Ascending aorta (tissue), 2 donors: ENCODE results near the gene NATD1. TPM values are rescaled to one million over a fixed set of nuclear protein-coding genes. Genes with fewer than 3 reads are reported as not detected.

Experiments used
- DNase-seq, 2 donors: peaks; one replicate each; pipeline ENCODE4 v3.0.0-alpha.2; 2019; ENCODE audit warnings: low spot score in 2 of 2
- H3K27ac ChIP-seq, 2 donors: fragments of 200-600 bp; sonication (generic); one replicate each; pipeline ENCODE4 v1.5.1; 2016 to 2017; ENCODE audit warnings: mild to moderate bottlenecking in 1 of 2
- H3K27me3 ChIP-seq: fragments of 200-600 bp; sonication (generic); one replicate; pipeline ENCODE4 v1.5.1; 2017
- H3K36me3 ChIP-seq, 2 donors: fragments of 200-600 bp; sonication (generic); one replicate each; pipeline ENCODE4 v1.5.1; 2016
- H3K4me1 ChIP-seq, 2 donors: fragments of 200-600 bp; sonication (generic); one replicate each; pipeline ENCODE4 v1.5.1; 2016 to 2017; ENCODE audit warnings: mild to moderate bottlenecking in 1 of 2
- H3K4me3 ChIP-seq, 2 donors: fragments of 200-600 bp; sonication (generic); one replicate each; pipeline ENCODE4 v1.5.1; 2016 to 2017; ENCODE audit warnings: mild to moderate bottlenecking in 1 of 2
- H3K9me3 ChIP-seq, 2 donors: fragments of 200-600 bp; sonication (generic); one replicate each; pipeline ENCODE4 v1.5.1; 2016
- CTCF ChIP-seq, 3 experiments: fragments of 200-600 bp in 2 of 3; fragments of 450-650 bp in 1 of 3; sonication (generic) in 2 of 3; IDR thresholded peaks; one replicate each; pipeline ENCODE4 v1.5.1; 2016 to 2019; ENCODE audit warnings: antibody characterized with exemption in 3 of 3, mild to moderate bottlenecking in 1 of 3, moderate library complexity in 1 of 3
- intact Hi-C: fragments of 100-400 bp; cut with DNase I; formaldehyde crosslinking; loops from one replicate; pipeline ENCODE4 v1.15.1; 2023
- total RNA-seq: library from RNA; depleted of rRNA; stranded (reverse); fragments of >200 nt; gene quantifications from one replicate; pipeline ENCODE4 v1.1.0, GENCODE V29; 2016

NATD1 gene
- total RNA-seq, 1 donor from 2014 or later: 13.4 TPM

- H3K9me3 ChIP-seq: no peaks in the 10 kb centered on the region
- TF ChIP-seq CTCF (IDR thresholded peaks at IDR 0.05): no peak
- H3K27me3 ChIP-seq: no peaks in the 10 kb centered on the region
- H3K36me3 ChIP-seq: peaks cover 55 to 67% of the 10 kb centered on the region in 2 donors
- H3K4me3 ChIP-seq: no peak overlapping the region
- DNase-seq: no peak
- H3K4me1 ChIP-seq: peaks cover 0 to 9% of the 10 kb centered on the region in 2 donors
- H3K27ac ChIP-seq: no peak overlapping the region
- intact Hi-C loops: no loop called here
Observed at GRCh38 chr17:21298983-21299519, 45.8 kb upstream of the NATD1 start.

DNA sequence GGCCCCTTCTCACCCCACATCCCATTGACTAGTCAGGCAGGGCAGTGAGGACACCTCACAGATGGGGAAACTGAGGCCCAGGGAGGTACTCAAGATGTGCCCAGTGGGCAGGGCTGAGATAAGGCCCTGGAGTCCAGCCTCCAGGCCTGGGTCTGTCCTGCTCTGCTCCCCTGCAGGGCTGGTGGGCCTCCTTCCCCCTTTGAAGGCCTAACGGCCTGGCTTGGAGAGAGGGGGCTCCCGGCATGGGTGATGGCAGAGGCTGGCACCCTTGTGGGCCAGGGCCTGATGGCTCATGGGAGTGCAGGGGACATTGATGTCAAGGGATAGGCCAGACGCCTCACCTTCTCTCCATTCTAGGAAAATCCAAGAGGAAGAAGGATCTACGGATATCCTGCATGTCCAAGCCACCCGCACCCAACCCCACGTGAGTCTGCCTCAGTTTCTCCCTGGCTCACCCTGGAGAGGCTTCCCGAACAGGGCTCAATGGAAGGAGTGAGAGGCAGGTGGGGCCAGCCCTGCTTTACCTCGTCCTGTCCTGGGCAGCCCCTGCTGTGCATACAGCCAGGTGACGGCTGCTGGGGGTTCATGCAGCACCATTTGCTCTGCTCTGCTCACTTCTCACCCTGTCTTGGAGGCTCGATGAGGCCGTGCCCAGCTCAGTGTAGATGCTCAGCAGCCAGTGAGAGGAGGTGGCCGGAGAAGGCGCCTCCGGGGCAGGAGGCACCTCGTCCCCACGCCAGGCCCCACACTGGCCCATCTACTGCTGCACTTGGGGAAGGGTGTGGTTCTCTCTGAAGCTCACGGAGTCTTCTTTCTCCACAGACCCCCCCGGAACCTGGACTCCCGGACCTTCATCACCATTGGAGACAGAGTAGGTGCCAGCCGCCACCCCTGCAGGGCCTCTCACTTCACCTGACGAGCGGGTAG, 45.1 kb upstream of the NATD1 start:
- no peaks in the 10 kb centered on the region for H3K27me3 ChIP-seq
- H3K4me1 ChIP-seq: peaks cover 0 to 9% of the 10 kb centered on the region in 2 donors
- no peak for TF ChIP-seq CTCF (IDR thresholded peaks at IDR 0.05)
- intact Hi-C loops: no loop called here
- peaks cover 48 to 60% of the 10 kb centered on the region in 2 donors for H3K36me3 ChIP-seq
- H3K9me3 ChIP-seq: no peaks in the 10 kb centered on the region
- no peak overlapping the region for H3K27ac ChIP-seq
- no peak overlapping the region for H3K4me3 ChIP-seq
- DNase-seq: no peak

DNA sequence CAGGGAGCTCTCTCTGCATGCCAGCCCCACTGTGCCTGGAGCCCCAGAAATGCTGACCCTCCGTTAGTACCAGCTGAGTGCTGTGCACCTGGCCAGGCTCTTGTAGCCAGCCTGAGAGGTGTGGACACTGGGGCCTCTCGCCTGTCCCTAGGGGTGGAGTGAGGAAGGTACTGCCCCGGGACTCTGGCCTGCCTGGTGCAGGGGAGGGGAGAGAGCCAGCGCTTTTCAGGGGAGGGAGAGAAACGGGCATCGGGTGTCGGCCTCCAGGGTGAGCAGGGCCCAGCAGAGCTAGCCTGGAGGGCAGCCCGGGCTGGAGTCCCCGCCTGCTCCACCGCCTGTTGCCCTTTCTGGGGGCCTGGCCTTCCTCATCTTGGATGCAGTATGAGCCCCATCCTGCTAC, 44.4 kb upstream of the NATD1 start:
- intact Hi-C loops: no loop called here

DNA sequence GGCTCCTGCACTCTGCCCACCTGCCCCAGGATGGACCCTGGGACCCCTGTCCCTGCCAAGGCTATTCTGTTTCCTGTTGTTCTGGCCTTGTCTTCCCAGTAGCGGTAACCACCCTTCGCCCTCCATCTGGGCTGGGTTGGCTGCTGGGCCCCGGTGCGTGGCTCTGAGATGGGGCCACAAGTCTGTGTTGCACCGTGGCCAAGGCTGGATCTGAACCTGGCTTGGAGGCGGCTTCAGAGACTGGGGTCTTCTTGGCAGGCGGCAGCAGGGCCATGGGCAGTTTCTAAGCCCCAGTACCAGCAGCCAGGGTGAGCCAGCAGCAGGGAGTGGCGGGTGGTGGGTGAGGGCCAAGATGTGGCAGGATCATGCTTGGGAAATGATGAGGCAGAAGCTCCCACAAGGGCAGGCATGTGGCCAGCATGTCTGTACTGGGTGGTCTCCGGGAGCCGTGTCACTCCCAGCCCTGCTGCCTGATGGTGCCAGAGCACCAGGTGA, 43.9 kb upstream of the NATD1 start:
- peak overlapping the region in 1 of 2 donors; percentile 29 for H3K27ac ChIP-seq
- H3K9me3 ChIP-seq: no peaks in the 10 kb centered on the region
- no peak overlapping the region for H3K4me3 ChIP-seq
- no peak for TF ChIP-seq CTCF (IDR thresholded peaks at IDR 0.05)
- H3K4me1 ChIP-seq: peaks cover 0 to 9% of the 10 kb centered on the region in 2 donors
- H3K36me3 ChIP-seq: peaks cover 37 to 51% of the 10 kb centered on the region in 2 donors
- intact Hi-C loops: no loop called here
- no peaks in the 10 kb centered on the region for H3K27me3 ChIP-seq
- no peak for DNase-seq

More for the DNA sequence above, 44.4 kb upstream of the NATD1 start:
- Histone ChIP-seq H3K27ac (peak overlapping the region in 1 of 2 donors; percentile 2), H3K36me3 (peaks cover 42 to 53% of the 10 kb centered on the region in 2 donors), H3K27me3 (no peaks in the 10 kb centered on the region), H3K9me3 (no peaks in the 10 kb centered on the region), H3K4me1 (peaks cover 0 to 9% of the 10 kb centered on the region in 2 donors), H3K4me3 (no peak overlapping the region)
- TF ChIP-seq CTCF (IDR thresholded peaks at IDR 0.05): no peak
- DNase-seq: no peak

- Histone ChIP-seq H3K36me3 (peaks cover 30 to 49% of the 10 kb centered on the region in 2 donors), H3K4me1 (peaks cover 0 to 9% of the 10 kb centered on the region in 2 donors), H3K27me3 (no peaks in the 10 kb centered on the region), H3K27ac (peak overlapping the region in 1 of 2 donors; percentile 29), H3K9me3 (no peaks in the 10 kb centered on the region), H3K4me3 (no peak overlapping the region)
- no peak for DNase-seq
- no peak for TF ChIP-seq CTCF (IDR thresholded peaks at IDR 0.05)
- intact Hi-C loops: no loop called here
Observed at GRCh38 chr17:21296097-21297025, 43.2 kb upstream of the NATD1 start.
